ENCODE results near the gene AMOTL1. TPM values are rescaled to one million over a fixed set of nuclear protein-coding genes. Genes with fewer than 3 reads are reported as not detected.
"Not testable (repeated sequence)": the region's sequence is repeated elsewhere in the genome, so short reads cannot be mapped to it uniquely, and the experiment has no call there.

Gene AMOTL1
- total RNA-seq, 4 donors from 2014 or later: 2.5 to 19.0 (median 7.2) TPM

DNA sequence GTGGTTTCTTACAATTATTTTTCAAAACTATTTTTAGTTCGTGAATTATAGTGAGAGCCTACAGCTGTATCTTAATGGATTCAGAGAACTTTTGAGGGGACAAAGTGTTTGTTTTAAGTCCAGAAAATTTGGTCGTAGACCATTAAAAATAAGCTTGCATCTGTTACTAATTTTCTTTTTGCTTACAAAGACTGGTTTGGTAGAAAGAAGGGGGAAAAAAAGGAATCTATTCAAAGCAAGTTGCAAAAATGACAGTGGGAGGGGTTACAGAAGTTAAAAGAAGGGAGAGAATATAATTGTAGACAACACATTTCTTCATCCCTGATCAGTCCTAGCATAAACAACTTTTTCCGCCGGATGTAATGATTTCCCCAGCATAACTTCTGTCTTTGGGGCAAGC, 72.1 kb downstream of the AMOTL1 start:
- TF ChIP-seq POLR2A (IDR thresholded peaks at IDR 0.05): no peak
- TF ChIP-seq, protein P1, sequence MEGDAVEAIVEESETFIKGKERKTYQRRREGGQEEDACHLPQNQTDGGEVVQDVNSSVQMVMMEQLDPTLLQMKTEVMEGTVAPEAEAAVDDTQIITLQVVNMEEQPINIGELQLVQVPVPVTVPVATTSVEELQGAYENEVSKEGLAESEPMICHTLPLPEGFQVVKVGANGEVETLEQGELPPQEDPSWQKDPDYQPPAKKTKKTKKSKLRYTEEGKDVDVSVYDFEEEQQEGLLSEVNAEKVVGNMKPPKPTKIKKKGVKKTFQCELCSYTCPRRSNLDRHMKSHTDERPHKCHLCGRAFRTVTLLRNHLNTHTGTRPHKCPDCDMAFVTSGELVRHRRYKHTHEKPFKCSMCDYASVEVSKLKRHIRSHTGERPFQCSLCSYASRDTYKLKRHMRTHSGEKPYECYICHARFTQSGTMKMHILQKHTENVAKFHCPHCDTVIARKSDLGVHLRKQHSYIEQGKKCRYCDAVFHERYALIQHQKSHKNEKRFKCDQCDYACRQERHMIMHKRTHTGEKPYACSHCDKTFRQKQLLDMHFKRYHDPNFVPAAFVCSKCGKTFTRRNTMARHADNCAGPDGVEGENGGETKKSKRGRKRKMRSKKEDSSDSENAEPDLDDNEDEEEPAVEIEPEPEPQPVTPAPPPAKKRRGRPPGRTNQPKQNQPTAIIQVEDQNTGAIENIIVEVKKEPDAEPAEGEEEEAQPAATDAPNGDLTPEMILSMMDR (IDR thresholded peaks at IDR 0.05): no peak
- H3K9me3 ChIP-seq: no peaks in the 10 kb centered on the region
- no peaks in the 10 kb centered on the region for H3K27me3 ChIP-seq
- no peaks in the 10 kb centered on the region for H3K4me1 ChIP-seq
- no peak overlapping the region for H3K27ac ChIP-seq
- DNase-seq: no peak
- H3K4me3 ChIP-seq: no peak overlapping the region
- H3K36me3 ChIP-seq: no peaks in the 10 kb centered on the region

DNA sequence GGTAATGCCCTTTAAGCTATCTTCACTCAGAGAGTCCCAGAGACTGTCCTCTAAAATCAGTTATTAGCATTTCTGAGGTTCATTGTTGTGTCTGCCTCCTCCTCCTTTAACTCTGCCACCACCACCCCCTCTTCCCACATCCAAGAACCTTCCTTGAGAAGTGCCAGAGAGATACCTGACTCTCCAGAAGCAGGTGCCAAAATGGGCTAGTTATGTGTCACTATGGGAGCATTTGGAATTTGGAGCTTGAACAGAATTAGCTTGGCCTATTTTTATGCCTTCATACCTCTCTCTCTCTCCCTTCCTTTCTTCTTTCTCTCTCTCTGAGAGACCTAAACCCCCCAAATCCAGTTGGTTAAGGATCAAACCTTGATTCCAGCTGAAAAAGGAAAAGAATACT, 75.9 kb downstream of the AMOTL1 start:
- no peak overlapping the region for H3K27ac ChIP-seq
- H3K4me1 ChIP-seq: no peaks in the 10 kb centered on the region
- no peaks in the 10 kb centered on the region for H3K27me3 ChIP-seq
- H3K4me3 ChIP-seq: no peak overlapping the region
- DNase-seq: no peak
- no peaks in the 10 kb centered on the region for H3K36me3 ChIP-seq
- no peaks in the 10 kb centered on the region for H3K9me3 ChIP-seq
- TF ChIP-seq, protein P1 (IDR thresholded peaks at IDR 0.05): no peak
- TF ChIP-seq POLR2A (IDR thresholded peaks at IDR 0.05): no peak

DNA sequence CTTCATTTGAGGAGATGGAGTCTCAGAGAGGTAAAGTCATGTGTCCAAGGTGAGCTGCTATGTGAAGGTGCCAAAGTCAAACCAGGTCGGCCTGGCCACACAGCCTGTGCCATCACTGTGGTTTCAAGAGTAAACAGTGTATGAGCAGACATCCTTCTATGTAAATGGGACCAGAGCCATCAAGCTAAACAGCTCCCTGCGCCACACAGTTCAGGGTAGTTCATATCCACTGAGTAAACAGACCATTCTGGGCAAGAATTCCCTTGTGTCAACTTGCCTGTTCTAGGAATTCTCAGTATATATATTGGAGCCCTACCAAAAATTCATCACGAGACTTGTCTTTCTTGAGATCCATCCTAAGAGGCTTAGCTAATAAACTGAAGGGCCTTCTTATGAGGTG, 77.5 kb downstream of the AMOTL1 start:
- no peak for DNase-seq
- TF ChIP-seq, protein P1 (IDR thresholded peaks at IDR 0.05): no peak
- TF ChIP-seq POLR2A (IDR thresholded peaks at IDR 0.05): no peak
- H3K27me3 ChIP-seq: no peaks in the 10 kb centered on the region
- H3K4me3 ChIP-seq: no peak overlapping the region
- H3K27ac ChIP-seq: peak overlapping the region in 1 of 4 donors; percentile 49
- H3K4me1 ChIP-seq: no peaks in the 10 kb centered on the region
- H3K9me3 ChIP-seq: no peaks in the 10 kb centered on the region
- H3K36me3 ChIP-seq: no peaks in the 10 kb centered on the region

DNA sequence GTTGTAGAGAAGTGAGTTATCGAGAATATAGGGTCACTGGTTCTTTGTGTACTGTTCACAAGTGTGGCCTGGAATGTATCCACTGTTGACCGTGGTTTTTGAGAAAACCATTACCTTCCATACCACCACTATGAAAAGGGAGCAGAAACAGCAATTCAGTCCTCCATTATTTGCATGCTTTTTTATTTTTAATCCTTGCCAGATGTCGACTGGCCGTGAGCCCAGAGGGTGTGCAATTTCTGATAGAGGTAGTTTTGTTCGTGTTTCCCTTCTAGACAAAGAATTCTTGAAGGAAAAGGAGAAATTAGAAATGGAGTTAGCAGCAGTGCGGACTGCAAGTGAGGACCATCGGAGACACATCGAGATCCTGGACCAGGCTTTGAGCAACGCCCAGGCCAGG, 81.7 kb downstream of the AMOTL1 start:
- no peak overlapping the region for H3K27ac ChIP-seq
- no peak overlapping the region for H3K4me3 ChIP-seq
- H3K9me3 ChIP-seq: no peaks in the 10 kb centered on the region
- TF ChIP-seq POLR2A (IDR thresholded peaks at IDR 0.05): no peak
- TF ChIP-seq, protein P1 (IDR thresholded peaks at IDR 0.05): no peak
- H3K4me1 ChIP-seq: no peaks in the 10 kb centered on the region
- peaks cover 0 to 10% (median 0%) of the 10 kb centered on the region in 3 donors for H3K36me3 ChIP-seq
- H3K27me3 ChIP-seq: no peaks in the 10 kb centered on the region
- no peak for DNase-seq

DNA sequence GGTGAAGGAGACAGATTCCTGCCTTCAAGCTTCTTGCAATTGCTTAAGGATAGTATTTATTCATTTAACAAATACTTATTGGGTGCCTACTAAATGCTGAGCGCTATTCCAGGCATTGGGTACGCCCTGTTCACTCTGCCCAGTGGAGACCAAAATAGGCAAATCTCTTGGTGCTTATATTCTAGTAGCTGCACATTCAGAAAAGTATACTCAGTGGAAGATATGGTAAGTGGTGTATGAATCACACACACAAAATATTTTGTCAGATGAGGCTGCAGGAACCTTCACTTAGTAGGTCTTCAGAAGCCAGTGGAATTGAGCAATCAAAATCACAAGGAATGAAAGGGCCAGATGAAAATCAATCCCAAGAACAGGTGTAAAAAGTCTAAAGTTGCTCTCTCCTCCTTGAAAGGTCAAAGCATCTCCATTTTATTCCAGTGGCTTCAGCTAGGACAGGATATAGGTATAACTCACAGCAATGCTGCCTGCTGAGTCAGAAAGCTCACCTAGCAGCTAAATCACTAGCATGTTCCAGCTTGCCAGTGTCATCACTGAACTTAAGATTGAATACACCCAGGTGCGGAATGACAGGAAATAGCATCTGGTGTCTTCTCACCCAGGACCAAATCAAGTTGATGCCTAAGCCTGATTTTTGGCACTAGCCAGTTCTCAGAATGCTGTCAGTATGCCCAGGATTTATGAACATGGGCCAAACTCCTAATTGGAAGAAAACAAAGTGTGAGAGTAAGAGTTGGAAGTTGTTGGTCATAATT, 83.9 kb downstream of the AMOTL1 start:
- Histone ChIP-seq H3K36me3 (peaks cover 0 to 28% (median 0%) of the 10 kb centered on the region in 3 donors), H3K27me3 (no peaks in the 10 kb centered on the region), H3K9me3 (no peaks in the 10 kb centered on the region), H3K4me3 (no peak overlapping the region), H3K4me1 (no peaks in the 10 kb centered on the region), H3K27ac (no peak overlapping the region)
- TF ChIP-seq POLR2A (IDR thresholded peaks at IDR 0.05): no peak
- TF ChIP-seq, protein P1 (IDR thresholded peaks at IDR 0.05): no peak
- no peak for DNase-seq

DNA sequence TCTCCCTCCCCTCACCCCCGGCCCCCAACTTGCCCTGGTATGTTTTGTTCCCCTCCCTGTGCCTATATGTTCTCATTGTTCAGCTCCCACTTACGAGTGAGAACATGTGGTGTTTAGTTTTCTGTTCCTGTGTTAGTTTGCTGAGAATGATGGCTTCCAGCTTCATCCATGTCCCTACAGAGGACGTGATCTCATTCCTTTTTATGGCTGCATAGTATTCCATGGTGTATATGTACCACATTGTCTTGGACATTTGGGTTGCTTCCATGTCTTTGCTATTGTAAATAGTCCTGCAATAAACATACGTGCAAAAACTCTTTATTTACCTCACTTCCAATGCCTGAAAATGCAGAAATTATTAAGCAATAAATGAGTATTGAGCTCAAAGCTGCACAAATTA, 85.1 kb downstream of the AMOTL1 start:
- not testable (repeated sequence) for H3K4me3 ChIP-seq, H3K27ac ChIP-seq, H3K4me1 ChIP-seq, DNase-seq, H3K9me3 ChIP-seq, H3K27me3 ChIP-seq
- peaks cover 0 to 31% (median 0%) of the 10 kb centered on the region in 3 donors for H3K36me3 ChIP-seq
